Measurements from ENCODE around the gene LRRIQ4. TPM values are rescaled to one million over a fixed set of nuclear protein-coding genes. Genes with fewer than 3 reads are reported as not detected.

Gene LRRIQ4
- total RNA-seq, 1 donor from 2014 or later: 0.38 TPM

GRCh38 chr3:169777822-169778221 lies 34.8 kb upstream of the LRRIQ4 start:
- DNase-seq (ENCODE audit: low spot score): no peak
- peaks cover 36% of the 10 kb centered on the region for H3K36me3 Mint-ChIP-seq (ENCODE audit: low read depth, unreplicated experiment)

DNA sequence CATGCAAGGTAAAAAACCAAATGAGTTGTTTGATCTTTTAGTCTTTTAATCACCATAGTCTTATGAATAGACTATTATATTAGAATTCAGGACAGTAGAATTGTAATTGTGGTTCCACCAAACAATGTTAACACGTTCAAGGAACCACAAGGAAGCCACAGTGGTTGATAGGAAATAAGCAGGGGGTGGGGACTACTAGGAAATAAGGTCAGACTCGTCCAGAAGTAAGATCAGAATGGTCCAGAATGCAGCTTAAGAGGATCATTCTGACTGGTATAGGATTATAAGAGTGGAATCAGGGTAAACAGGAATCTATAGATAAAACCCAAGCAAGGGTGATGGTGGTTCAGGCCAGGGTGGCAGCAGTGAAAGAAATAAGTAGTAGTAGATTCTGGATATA lies 31.9 kb upstream of the LRRIQ4 start:
- Mint-ChIP-seq H3K4me1 (ENCODE audit: unreplicated experiment) (peaks cover 5% of the 10 kb centered on the region), H3K4me3 (ENCODE audit: unreplicated experiment) (peak overlapping the region; percentile 1), H3K27me3 (ENCODE audit: unreplicated experiment) (peaks cover 1% of the 10 kb centered on the region), H3K36me3 (ENCODE audit: low read depth, unreplicated experiment) (peaks cover 29% of the 10 kb centered on the region), H3K27ac (ENCODE audit: unreplicated experiment) (no peak overlapping the region), H3K9me3 (ENCODE audit: unreplicated experiment) (no peaks in the 10 kb centered on the region)
- no peak for DNase-seq (ENCODE audit: low spot score)
- no peak for TF ChIP-seq CTCF (IDR thresholded peaks at IDR 0.05; ENCODE audit: unreplicated experiment)

More at GRCh38 chr3:169777822-169778221, 34.8 kb upstream of the LRRIQ4 start:
- Mint-ChIP-seq H3K27me3 (ENCODE audit: unreplicated experiment) (peaks cover 1% of the 10 kb centered on the region), H3K27ac (ENCODE audit: unreplicated experiment) (no peak overlapping the region), H3K4me1 (ENCODE audit: unreplicated experiment) (peaks cover 12% of the 10 kb centered on the region), H3K9me3 (ENCODE audit: unreplicated experiment) (no peaks in the 10 kb centered on the region), H3K4me3 (ENCODE audit: unreplicated experiment) (no peak overlapping the region)
- no peak for TF ChIP-seq CTCF (IDR thresholded peaks at IDR 0.05; ENCODE audit: unreplicated experiment)

GRCh38 chr3:169781209-169781855 lies 31.3 kb upstream of the LRRIQ4 start:
- no peak for DNase-seq (ENCODE audit: low spot score)
- H3K4me1 Mint-ChIP-seq (ENCODE audit: unreplicated experiment): peaks cover 5% of the 10 kb centered on the region
- no peaks in the 10 kb centered on the region for H3K9me3 Mint-ChIP-seq (ENCODE audit: unreplicated experiment)
- H3K27me3 Mint-ChIP-seq (ENCODE audit: unreplicated experiment): peaks cover 1% of the 10 kb centered on the region
- H3K36me3 Mint-ChIP-seq (ENCODE audit: low read depth, unreplicated experiment): peaks cover 26% of the 10 kb centered on the region
- H3K4me3 Mint-ChIP-seq (ENCODE audit: unreplicated experiment): peak overlapping the region; percentile 1
- H3K27ac Mint-ChIP-seq (ENCODE audit: unreplicated experiment): no peak overlapping the region
- no peak for TF ChIP-seq CTCF (IDR thresholded peaks at IDR 0.05; ENCODE audit: unreplicated experiment)

DNA sequence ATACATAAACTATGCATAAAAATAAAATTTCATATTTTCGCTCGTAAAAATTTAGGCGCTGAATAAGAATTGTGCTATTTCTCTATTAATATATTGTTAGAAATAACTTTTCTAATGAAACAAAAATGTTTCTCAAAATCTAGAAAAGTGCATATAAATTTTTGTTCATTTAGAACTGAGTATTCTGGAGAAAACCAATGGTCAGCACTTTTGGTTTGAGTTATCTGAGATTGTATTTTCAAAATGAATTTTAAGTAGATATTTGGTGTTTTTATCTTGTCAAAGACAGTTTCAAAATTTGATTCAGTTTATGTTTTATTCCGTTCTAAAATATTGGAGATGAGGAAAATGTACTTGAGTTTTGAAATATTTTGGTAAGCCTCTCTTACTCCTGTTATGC lies 25.6 kb upstream of the LRRIQ4 start:
- no peaks in the 10 kb centered on the region for H3K27me3 Mint-ChIP-seq (ENCODE audit: unreplicated experiment)

More for the DNA sequence above, 25.6 kb upstream of the LRRIQ4 start:
- Mint-ChIP-seq H3K36me3 (ENCODE audit: low read depth, unreplicated experiment) (peaks cover 4% of the 10 kb centered on the region), H3K4me3 (ENCODE audit: unreplicated experiment) (no peak overlapping the region), H3K4me1 (ENCODE audit: unreplicated experiment) (no peaks in the 10 kb centered on the region), H3K9me3 (ENCODE audit: unreplicated experiment) (no peaks in the 10 kb centered on the region), H3K27ac (ENCODE audit: unreplicated experiment) (no peak overlapping the region)
- TF ChIP-seq CTCF (IDR thresholded peaks at IDR 0.05; ENCODE audit: unreplicated experiment): no peak
- no peak for DNase-seq (ENCODE audit: low spot score)

Measured in endothelial cell (in vitro differentiated cells).